Heart left ventricle (tissue), 16 donors: Measurements from ENCODE around the gene MBD3. TPM values are rescaled to one million over a fixed set of nuclear protein-coding genes. Genes with fewer than 3 reads are reported as not detected.

Experiments
- ATAC-seq, 4 donors: fragments of 200-7000 bp; cut with Tn5 transposase; one replicate each; pipeline ENCODE4 v1.9.1; 2020 to 2022; ENCODE audit warnings: moderate library complexity in 4 of 4, mild to moderate bottlenecking in 3 of 4, moderate number of reproducible peaks in 1 of 4
- DNase-seq, 5 donors: peaks; one replicate each; pipeline ENCODE4 v3.0.0-alpha.2; 2020
- H3K27ac ChIP-seq, 12 donors: fragments of 200-600 bp; sonication (generic) in 4 of 12; one replicate each; pipeline versions ENCODE4 v1.5.0 to v1.8.0; 2016 to 2022; ENCODE audit warnings: mild to moderate bottlenecking in 2 of 12
- H3K27me3 ChIP-seq, 9 donors: fragments of 200-600 bp; sonication (generic) in 2 of 9; one replicate each; pipeline versions ENCODE4 v1.5.1 to v1.8.0; 2016 to 2022; ENCODE audit warnings: mild to moderate bottlenecking in 3 of 9
- H3K36me3 ChIP-seq, 9 donors: fragments of 200-600 bp; sonication (generic) in 2 of 9; one replicate each; pipeline versions ENCODE4 v1.5.0 to v1.8.0; 2018 to 2022; ENCODE audit warnings: mild to moderate bottlenecking in 2 of 9
- H3K4me1 ChIP-seq, 12 donors: fragments of 200-600 bp; sonication (generic) in 4 of 12; one replicate each; pipeline versions ENCODE4 v1.5.0 to v1.8.0; 2016 to 2022; ENCODE audit warnings: mild to moderate bottlenecking in 3 of 12
- H3K4me3 ChIP-seq, 12 donors: fragments of 200-600 bp; sonication (generic) in 4 of 12; one replicate each; pipeline versions ENCODE4 v1.5.0 to v1.8.0; 2017 to 2022; ENCODE audit warnings: mild to moderate bottlenecking in 9 of 12, moderate library complexity in 4 of 12
- H3K9me3 ChIP-seq, 12 donors: fragments of 200-600 bp; sonication (generic) in 4 of 12; one replicate each; pipeline versions ENCODE4 v1.5.0 to v1.8.0; 2016 to 2022; ENCODE audit warnings: mild to moderate bottlenecking in 1 of 12
- POLR2A ChIP-seq, 2 donors: fragments of 450-650 bp; IDR thresholded peaks; one replicate each; pipeline ENCODE4 v1.6.1; 2017; ENCODE audit warnings: antibody characterized with exemption in 2 of 2, mild to moderate bottlenecking in 2 of 2, moderate library complexity in 2 of 2
- WGBS, 4 donors: extraction: QIAGEN DNeasy Blood & Tissue Kit in 2 of 4; methylation state at CpG; one replicate each; pipeline versions ENCODE4 v1.1.5 to v1.1.7; 2013 to 2018; 5-methylcytosine and 5-hydroxymethylcytosine counted together
- intact Hi-C, 10 donors: fragments of 100-400 bp; cut with DNase I; formaldehyde crosslinking; loops; one replicate each; pipeline versions ENCODE4 v1.11.1 to v1.14.2; 2022
- polyA plus RNA-seq, 2 donors: library from polyadenylated mRNA; stranded (reverse); fragments of 200-250 nt; gene quantifications; one replicate each; pipeline ENCODE4 v1.2.3, GENCODE V29; 2013
- total RNA-seq, 9 donors: library from RNA; depleted of rRNA in 2 of 9; stranded (reverse); fragments of >200 nt in 2 of 9; fragmentation: NEBNext Ultra II Directional in 3 of 9; extraction: Animal tissue kit (Norgen Biotek cat#: 25700) in 3 of 9; gene quantifications; one replicate each; pipeline versions ENCODE4 v1.1.0 to v1.2.4, GENCODE V29; 2016 to 2023
- TF ChIP-seq, protein P1 (sequence below), 12 donors: fragments of 200-600 bp; sonication (generic) in 4 of 12; IDR thresholded peaks; one replicate each; pipeline versions ENCODE4 v1.5.0 to v1.8.0; 2018 to 2022; ENCODE audit warnings: antibody characterized with exemption in 12 of 12, mild to moderate bottlenecking in 5 of 12
- donor health status: ischemic (EF 13 %, LVEDD 7.1; RV severe dilation, severe dysfunction).
- donor health status: healthy with polysubstance abuse.
- donor health status: DM: no; HTN: yes; CAD: no.
- donor health status: DM: no; HTN: no; CAD: no.
- donor health status: ischemic (EF 25% LVEDD 6.9; RV normal size, moderate dysfunction).
- donor health status: ischemic (EF 25% LVEDD 5.7; RV mildly dilated, moderate dysfunction).
- donor health status: healthy.
- donor health status: DM: yes; HTN: yes; CAD: no.
- donor health status: ischemic (EF 35%, LVEDD 5.7; RV mildly dilated, moderate dysfunction).
- donor health status: nonischemic (EF 11% LVEDD 7.7; RV severe dilation, severe dysfunction).
- donor health status: DM: yes; HTN: yes; CAD: no.
- donor health status: PGD.
- donor health status: ischemic (EF 29% LVEDD 5.4; RV normal size, mild dysfunction).
- donor health status: nonischemic (EF 23%, LVEDD 6.1; RV moderate dilation, normal function).

The MBD3 gene
- total and polyA plus RNA-seq, 11 donors, result 38.6 to 146 (median 72.8) TPM

DNA sequence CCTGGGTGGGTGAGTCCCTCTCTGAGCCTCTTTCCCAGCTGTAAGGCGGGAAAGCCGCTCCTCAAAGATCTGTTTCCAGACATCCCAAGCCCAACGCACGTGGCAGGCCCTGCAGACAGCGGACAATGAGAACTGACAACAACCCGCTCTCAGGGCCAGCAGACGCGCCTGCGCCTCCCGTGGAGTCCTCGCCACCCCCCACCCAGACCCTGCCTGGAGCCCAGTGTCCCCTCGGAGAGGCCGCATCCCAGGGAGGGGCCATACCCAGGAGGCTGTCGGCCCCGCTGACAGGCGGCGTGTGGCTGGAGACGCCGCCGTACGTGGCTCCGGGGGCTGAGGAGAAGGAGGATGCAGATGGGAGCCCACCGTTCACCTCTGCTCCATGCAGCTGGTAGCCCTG, 28.9 kb upstream of the MBD3 start:
- peak in 1 of 5 donors; percentile 54 for DNase-seq
- intact Hi-C loops, result no loop called here
- H3K36me3 ChIP-seq, result peaks cover 0 to 72% (median 28%) of the 10 kb centered on the region in 9 donors

DNA sequence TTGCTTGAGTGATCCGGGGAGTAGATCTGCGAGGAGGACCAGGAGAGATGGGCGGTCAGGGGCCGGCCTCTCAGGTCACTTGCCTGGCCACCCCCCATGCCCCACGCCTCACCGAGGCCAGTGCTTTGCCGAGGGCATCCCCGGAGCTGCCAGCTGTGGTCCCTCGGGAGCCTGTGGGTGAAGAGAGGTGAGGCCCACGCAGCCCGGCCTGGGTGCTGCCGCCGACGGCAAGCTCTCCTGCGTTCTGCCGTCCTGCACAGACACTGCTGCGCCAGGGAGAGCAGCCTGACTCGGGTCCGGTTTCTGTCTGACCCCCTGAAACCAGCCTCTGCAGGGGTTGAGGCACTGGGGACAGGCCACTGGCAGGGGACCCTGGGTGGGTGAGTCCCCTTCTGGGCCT, 28.4 kb upstream of the MBD3 start:
- Histone ChIP-seq H3K27me3 (no peaks in the 10 kb centered on the region), H3K4me1 (peaks cover 0 to 23% (median 9%) of the 10 kb centered on the region in 12 donors), H3K27ac (no peak overlapping the region), H3K36me3 (peaks cover 0 to 75% (median 28%) of the 10 kb centered on the region in 9 donors), H3K9me3 (no peaks in the 10 kb centered on the region), H3K4me3 (no peak overlapping the region)
- intact Hi-C loops, result no loop called here
- DNase-seq (peak in 1 of 5 donors; percentile 58), ATAC-seq (no peak)
- TF ChIP-seq, protein P1, sequence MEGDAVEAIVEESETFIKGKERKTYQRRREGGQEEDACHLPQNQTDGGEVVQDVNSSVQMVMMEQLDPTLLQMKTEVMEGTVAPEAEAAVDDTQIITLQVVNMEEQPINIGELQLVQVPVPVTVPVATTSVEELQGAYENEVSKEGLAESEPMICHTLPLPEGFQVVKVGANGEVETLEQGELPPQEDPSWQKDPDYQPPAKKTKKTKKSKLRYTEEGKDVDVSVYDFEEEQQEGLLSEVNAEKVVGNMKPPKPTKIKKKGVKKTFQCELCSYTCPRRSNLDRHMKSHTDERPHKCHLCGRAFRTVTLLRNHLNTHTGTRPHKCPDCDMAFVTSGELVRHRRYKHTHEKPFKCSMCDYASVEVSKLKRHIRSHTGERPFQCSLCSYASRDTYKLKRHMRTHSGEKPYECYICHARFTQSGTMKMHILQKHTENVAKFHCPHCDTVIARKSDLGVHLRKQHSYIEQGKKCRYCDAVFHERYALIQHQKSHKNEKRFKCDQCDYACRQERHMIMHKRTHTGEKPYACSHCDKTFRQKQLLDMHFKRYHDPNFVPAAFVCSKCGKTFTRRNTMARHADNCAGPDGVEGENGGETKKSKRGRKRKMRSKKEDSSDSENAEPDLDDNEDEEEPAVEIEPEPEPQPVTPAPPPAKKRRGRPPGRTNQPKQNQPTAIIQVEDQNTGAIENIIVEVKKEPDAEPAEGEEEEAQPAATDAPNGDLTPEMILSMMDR (IDR thresholded peaks at IDR 0.05), result no peak
- no peak for TF ChIP-seq POLR2A (IDR thresholded peaks at IDR 0.05)
- 88 to 93% (median 90%) methylated on average over 19 of the region's 19 CpGs for WGBS, 4 donors

More for the DNA sequence above, 28.9 kb upstream of the MBD3 start:
- Histone ChIP-seq H3K4me1 (peaks cover 0 to 20% (median 9%) of the 10 kb centered on the region in 12 donors), H3K27me3 (no peaks in the 10 kb centered on the region), H3K9me3 (no peaks in the 10 kb centered on the region), H3K4me3 (no peak overlapping the region), H3K27ac (no peak overlapping the region)
- TF ChIP-seq POLR2A (IDR thresholded peaks at IDR 0.05), result no peak
- TF ChIP-seq, protein P1 (IDR thresholded peaks at IDR 0.05), result no peak
- 81 to 93% (median 91%) methylated on average over 3 to 23 of the region's 23 CpGs for WGBS, 4 donors
- no peak for ATAC-seq

GRCh38 chr19:1620502-1620901, 27.8 kb upstream of the MBD3 start:
- intact Hi-C loops, result no loop called here
- Histone ChIP-seq H3K4me1 (peaks cover 0 to 23% (median 9%) of the 10 kb centered on the region in 12 donors), H3K4me3 (no peak overlapping the region), H3K36me3 (peaks cover 0 to 77% (median 33%) of the 10 kb centered on the region in 9 donors), H3K27ac (no peak overlapping the region), H3K9me3 (no peaks in the 10 kb centered on the region), H3K27me3 (no peaks in the 10 kb centered on the region)
- 91 to 94% (median 93%) methylated on average over 10 to 11 of the region's 11 CpGs for WGBS, 4 donors
- TF ChIP-seq, protein P1 (IDR thresholded peaks at IDR 0.05), result no peak
- TF ChIP-seq POLR2A (IDR thresholded peaks at IDR 0.05), result no peak
- DNase-seq (no peak), ATAC-seq (no peak)

DNA sequence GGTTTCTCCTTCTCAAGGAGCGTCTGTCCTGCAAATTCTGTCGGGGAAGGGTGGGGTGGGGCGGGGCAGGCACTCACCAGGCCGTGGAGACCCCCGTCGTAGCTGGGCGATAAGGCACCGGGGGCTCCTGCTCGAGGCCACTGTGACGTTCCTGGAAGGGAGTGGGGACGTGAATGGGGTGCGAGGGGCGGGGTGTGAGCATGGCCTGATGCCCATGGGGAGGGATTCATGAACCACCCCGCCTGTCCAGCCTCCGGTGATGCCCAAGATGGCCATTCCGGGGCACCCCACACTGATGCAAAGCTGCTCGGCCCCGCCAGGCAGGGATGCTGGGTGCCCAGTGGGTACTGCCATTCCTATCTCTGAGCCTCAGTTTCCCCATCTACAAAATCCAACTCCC, 27.0 kb upstream of the MBD3 start:
- 90 to 93% (median 92%) methylated on average over 10 to 18 of the region's 18 CpGs for WGBS, 4 donors
- no peak for TF ChIP-seq POLR2A (IDR thresholded peaks at IDR 0.05)
- TF ChIP-seq, protein P1 (IDR thresholded peaks at IDR 0.05), result no peak
- ATAC-seq (no peak), DNase-seq (no peak)
- intact Hi-C loops, result loop anchor here in 1 of 10 donors (5.0 kb wide), 1 partner anchor 148 kb away; no protein-coding TSS in a partner anchor
- peaks cover 0 to 23% (median 9%) of the 10 kb centered on the region in 12 donors for H3K4me1 ChIP-seq
- peaks cover 0 to 77% (median 37%) of the 10 kb centered on the region in 9 donors for H3K36me3 ChIP-seq
- no peak overlapping the region for H3K4me3 ChIP-seq
- no peak overlapping the region for H3K27ac ChIP-seq
- H3K27me3 ChIP-seq, result no peaks in the 10 kb centered on the region
- H3K9me3 ChIP-seq, result no peaks in the 10 kb centered on the region
